Measurements from ENCODE around the gene CHST13.

Gene CHST13

DNA sequence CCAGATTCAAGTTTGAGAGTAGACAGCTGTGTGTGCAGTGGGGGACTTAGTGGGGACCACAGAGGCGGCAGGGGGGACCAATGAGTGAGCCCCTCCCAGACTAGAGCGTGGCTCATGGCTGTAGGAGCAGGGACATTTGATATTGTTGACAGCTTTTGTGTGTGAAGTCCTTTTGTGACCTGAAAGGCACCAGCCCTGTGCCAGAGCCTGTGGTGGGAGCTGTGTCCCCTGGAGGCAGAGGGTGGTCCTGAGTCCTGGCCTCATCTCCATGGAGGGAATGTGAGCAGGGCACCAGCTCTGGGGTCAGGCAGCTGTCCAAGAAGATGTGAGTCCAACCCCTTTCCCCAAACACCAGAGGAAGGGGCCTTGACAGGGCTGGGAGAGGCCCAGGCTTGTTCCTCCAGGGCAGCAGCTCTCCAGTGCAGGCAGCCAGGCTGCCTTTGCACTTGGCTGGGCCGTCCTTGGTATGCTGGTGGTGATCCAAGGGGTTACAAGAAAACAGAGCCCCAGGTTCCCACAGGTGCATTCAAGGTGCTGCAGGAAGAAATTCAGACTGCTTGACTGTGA is 44.9 kb downstream of the CHST13 start:
- Histone ChIP-seq H3K27ac (ENCODE audit: insufficient read depth, low read depth, low read length, poor library complexity, severe bottlenecking) (no peak overlapping the region), H3K36me3 (ENCODE audit: control insufficient read depth, insufficient read depth, low read length) (no peaks in the 10 kb centered on the region), H3K4me3 (ENCODE audit: insufficient read depth, low read depth, low read length) (no peak overlapping the region), H3K27me3 (ENCODE audit: control insufficient read depth, insufficient read depth, low read length, poor library complexity, severe bottlenecking) (no peaks in the 10 kb centered on the region), H3K9me3 (ENCODE audit: control insufficient read depth, low read length) (no peaks in the 10 kb centered on the region), H3K4me1 (ENCODE audit: control insufficient read depth, insufficient read depth, low read length) (peaks cover 11% of the 10 kb centered on the region)
- 72 to 76% methylated on average over 3 of the region's 3 CpGs for WGBS, 2 experiments

DNA sequence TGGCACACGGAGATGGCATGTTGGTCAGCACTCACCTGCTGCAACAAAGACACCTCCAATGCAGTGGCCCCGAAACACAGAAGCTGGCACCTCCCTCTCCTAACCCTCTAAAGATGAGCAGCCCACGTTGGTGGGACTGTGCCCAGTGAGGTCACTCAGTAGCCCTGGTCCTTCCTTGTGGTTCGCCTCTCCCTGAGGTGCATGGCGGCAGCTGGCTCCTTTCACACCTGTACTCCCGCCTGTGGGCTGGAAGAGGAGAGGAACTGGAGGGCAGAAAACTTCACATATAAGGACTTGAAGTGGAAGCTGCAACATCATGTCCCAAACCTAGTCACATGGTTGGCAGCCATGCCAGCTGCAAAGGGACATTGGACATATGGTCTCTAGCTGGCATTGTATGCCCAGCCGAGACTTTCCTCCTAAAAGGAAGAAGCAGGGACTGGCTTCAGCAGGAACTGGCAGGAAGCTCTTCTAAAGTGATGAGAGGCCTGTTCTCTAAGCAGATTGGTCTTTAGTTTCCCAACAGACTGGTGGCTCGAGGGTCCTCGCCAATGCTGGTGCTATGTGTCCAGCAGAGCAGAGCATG is 45.5 kb downstream of the CHST13 start:
- Histone ChIP-seq H3K4me1 (ENCODE audit: control insufficient read depth, insufficient read depth, low read length) (peaks cover 11% of the 10 kb centered on the region), H3K27ac (ENCODE audit: insufficient read depth, low read depth, low read length, poor library complexity, severe bottlenecking) (no peak overlapping the region), H3K4me3 (ENCODE audit: insufficient read depth, low read depth, low read length) (no peak overlapping the region), H3K9me3 (ENCODE audit: control insufficient read depth, low read length) (no peaks in the 10 kb centered on the region), H3K27me3 (ENCODE audit: control insufficient read depth, insufficient read depth, low read length, poor library complexity, severe bottlenecking) (no peaks in the 10 kb centered on the region), H3K36me3 (ENCODE audit: control insufficient read depth, insufficient read depth, low read length) (no peaks in the 10 kb centered on the region)
- 92 to 93% methylated on average over 9 of the region's 9 CpGs for WGBS, 2 experiments

- no peaks in the 10 kb centered on the region for H3K36me3 ChIP-seq (ENCODE audit: control insufficient read depth, insufficient read depth, low read length)
- H3K27me3 ChIP-seq (ENCODE audit: control insufficient read depth, insufficient read depth, low read length, poor library complexity, severe bottlenecking) = no peaks in the 10 kb centered on the region
- 92% methylated on average over 6 of the region's 6 CpGs for WGBS, 2 experiments
- H3K4me3 ChIP-seq (ENCODE audit: insufficient read depth, low read depth, low read length) = no peak overlapping the region
- H3K27ac ChIP-seq (ENCODE audit: insufficient read depth, low read depth, low read length, poor library complexity, severe bottlenecking) = no peak overlapping the region
- H3K9me3 ChIP-seq (ENCODE audit: control insufficient read depth, low read length) = no peaks in the 10 kb centered on the region
- H3K4me1 ChIP-seq (ENCODE audit: control insufficient read depth, insufficient read depth, low read length) = peaks cover 11% of the 10 kb centered on the region
These were observed 46.2 kb downstream of the CHST13 start for GRCh38 chr3:126570103-126570541.

DNA sequence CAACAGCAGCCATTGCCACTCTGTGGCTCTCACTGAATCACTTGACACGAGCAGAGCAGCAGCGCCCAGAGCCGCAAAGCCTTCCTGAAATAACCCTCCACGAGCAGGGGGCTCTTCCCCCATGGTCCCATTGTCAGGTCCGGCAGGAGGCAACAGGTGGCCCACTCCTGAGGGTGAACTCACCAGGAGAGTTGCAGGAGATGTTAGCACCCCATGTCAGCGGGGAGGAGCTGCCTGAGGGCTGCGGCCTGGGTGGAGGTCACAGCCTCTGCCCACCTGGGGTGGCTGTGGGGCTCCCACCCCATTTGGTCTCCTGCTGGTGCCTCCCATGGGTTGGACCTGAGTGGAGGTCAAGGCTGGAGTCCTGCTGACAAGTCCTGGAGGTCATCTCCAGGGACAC is 47.1 kb downstream of the CHST13 start:
- Histone ChIP-seq H3K36me3 (ENCODE audit: control insufficient read depth, insufficient read depth, low read length) (no peaks in the 10 kb centered on the region), H3K27me3 (ENCODE audit: control insufficient read depth, insufficient read depth, low read length, poor library complexity, severe bottlenecking) (no peaks in the 10 kb centered on the region), H3K27ac (ENCODE audit: insufficient read depth, low read depth, low read length, poor library complexity, severe bottlenecking) (no peak overlapping the region), H3K4me1 (ENCODE audit: control insufficient read depth, insufficient read depth, low read length) (peaks cover 11% of the 10 kb centered on the region), H3K4me3 (ENCODE audit: insufficient read depth, low read depth, low read length) (no peak overlapping the region), H3K9me3 (ENCODE audit: control insufficient read depth, low read length) (no peaks in the 10 kb centered on the region)
- WGBS, 2 experiments = 93 to 94% methylated on average over 7 of the region's 7 CpGs

DNA sequence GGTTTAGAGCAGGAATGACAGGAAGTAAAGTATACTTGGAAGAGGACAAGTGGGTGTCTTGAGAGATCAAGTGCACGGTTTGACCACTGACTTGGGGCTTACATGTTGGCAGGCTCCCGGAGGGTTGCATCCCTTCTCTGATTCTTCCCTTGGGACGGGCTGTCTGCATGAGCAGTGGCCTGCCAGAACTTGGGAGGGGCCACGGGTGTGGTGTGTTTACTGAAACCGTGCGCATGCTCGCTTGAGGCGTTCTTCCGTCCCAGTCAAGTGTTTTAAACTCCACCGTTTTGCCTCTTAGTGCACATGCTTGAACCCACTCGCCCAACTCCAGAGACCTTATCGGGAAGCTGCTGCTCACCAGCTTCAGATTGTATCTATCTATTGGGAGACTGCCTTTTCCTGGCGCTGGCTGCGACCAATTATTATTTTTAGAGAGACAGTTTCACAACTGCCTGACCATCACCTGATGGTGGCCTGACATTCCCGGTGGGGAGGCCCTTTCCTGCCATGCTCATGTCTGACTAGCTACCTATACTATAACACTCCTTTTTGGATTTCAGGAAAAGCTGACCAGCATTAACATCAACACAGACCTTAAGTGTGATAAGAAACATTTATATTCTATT is 49.6 kb downstream of the CHST13 start:
- no peaks in the 10 kb centered on the region for H3K36me3 ChIP-seq (ENCODE audit: control insufficient read depth, insufficient read depth, low read length)
- WGBS, 2 experiments = 93 to 94% methylated on average over 15 of the region's 15 CpGs
- no peaks in the 10 kb centered on the region for H3K9me3 ChIP-seq (ENCODE audit: control insufficient read depth, low read length)

DNA sequence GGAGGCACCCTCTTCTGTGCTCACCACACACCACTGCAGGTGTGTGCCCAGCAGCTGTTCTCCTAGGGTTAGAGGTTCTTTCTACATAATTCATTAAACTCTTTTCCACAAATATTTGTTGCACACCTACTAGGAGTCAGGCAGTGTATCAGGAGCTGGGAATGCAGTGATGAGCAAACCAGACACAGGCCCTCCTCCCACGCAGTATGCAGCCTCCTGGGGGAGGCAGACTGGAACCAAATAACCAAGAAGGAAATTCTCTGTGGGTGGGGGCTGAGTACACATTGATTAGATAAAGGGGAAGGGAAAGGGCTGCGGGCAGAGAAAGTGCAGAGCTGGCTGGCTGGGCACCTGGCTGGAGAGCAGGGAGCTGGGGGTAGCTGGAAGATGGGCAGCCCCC is 53.3 kb downstream of the CHST13 start:
- H3K27me3 ChIP-seq (ENCODE audit: control insufficient read depth, insufficient read depth, low read length, poor library complexity, severe bottlenecking) = no peaks in the 10 kb centered on the region
- no peak overlapping the region for H3K4me3 ChIP-seq (ENCODE audit: insufficient read depth, low read depth, low read length)
- 90 to 93% methylated on average over 2 of the region's 2 CpGs for WGBS, 2 experiments
- no peaks in the 10 kb centered on the region for H3K36me3 ChIP-seq (ENCODE audit: control insufficient read depth, insufficient read depth, low read length)
- no peak overlapping the region for H3K27ac ChIP-seq (ENCODE audit: insufficient read depth, low read depth, low read length, poor library complexity, severe bottlenecking)
- no peaks in the 10 kb centered on the region for H3K4me1 ChIP-seq (ENCODE audit: control insufficient read depth, insufficient read depth, low read length)
- no peaks in the 10 kb centered on the region for H3K9me3 ChIP-seq (ENCODE audit: control insufficient read depth, low read length)

More for the DNA sequence above, 49.6 kb downstream of the CHST13 start:
- Histone ChIP-seq H3K4me3 (ENCODE audit: insufficient read depth, low read depth, low read length) (no peak overlapping the region), H3K27ac (ENCODE audit: insufficient read depth, low read depth, low read length, poor library complexity, severe bottlenecking) (no peak overlapping the region), H3K27me3 (ENCODE audit: control insufficient read depth, insufficient read depth, low read length, poor library complexity, severe bottlenecking) (no peaks in the 10 kb centered on the region), H3K4me1 (ENCODE audit: control insufficient read depth, insufficient read depth, low read length) (peaks cover 7% of the 10 kb centered on the region)

DNA sequence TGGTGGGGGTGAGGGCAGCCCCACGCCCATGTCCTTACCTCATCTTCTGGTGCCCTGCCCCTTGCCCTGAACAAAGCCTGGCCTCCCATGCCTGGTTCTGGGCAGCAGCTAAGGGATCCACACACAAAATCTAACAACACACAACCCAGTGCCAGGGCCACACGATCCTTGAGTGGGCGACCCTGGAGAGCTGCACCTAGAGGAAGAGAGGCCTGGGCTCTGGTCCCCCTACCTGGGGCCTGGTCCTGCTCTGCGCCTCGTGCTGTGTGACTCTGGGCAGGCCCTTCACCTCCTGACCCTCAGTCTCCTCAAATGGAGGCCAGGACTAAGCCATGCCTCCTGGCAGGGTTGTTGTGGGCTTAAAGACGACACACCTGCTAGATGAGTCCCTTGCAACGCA is 54.7 kb downstream of the CHST13 start:
- Histone ChIP-seq H3K27ac (ENCODE audit: insufficient read depth, low read depth, low read length, poor library complexity, severe bottlenecking) (no peak overlapping the region), H3K9me3 (ENCODE audit: control insufficient read depth, low read length) (no peaks in the 10 kb centered on the region), H3K27me3 (ENCODE audit: control insufficient read depth, insufficient read depth, low read length, poor library complexity, severe bottlenecking) (no peaks in the 10 kb centered on the region), H3K4me1 (ENCODE audit: control insufficient read depth, insufficient read depth, low read length) (no peaks in the 10 kb centered on the region), H3K36me3 (ENCODE audit: control insufficient read depth, insufficient read depth, low read length) (no peaks in the 10 kb centered on the region), H3K4me3 (ENCODE audit: insufficient read depth, low read depth, low read length) (no peak overlapping the region)
- WGBS, 2 experiments = 89 to 97% methylated on average over 7 of the region's 7 CpGs

- Histone ChIP-seq H3K27ac (ENCODE audit: insufficient read depth, low read depth, low read length, poor library complexity, severe bottlenecking) (no peak overlapping the region), H3K4me1 (ENCODE audit: control insufficient read depth, insufficient read depth, low read length) (no peaks in the 10 kb centered on the region), H3K4me3 (ENCODE audit: insufficient read depth, low read depth, low read length) (no peak overlapping the region), H3K9me3 (ENCODE audit: control insufficient read depth, low read length) (no peaks in the 10 kb centered on the region), H3K36me3 (ENCODE audit: control insufficient read depth, insufficient read depth, low read length) (no peaks in the 10 kb centered on the region), H3K27me3 (ENCODE audit: control insufficient read depth, insufficient read depth, low read length, poor library complexity, severe bottlenecking) (no peaks in the 10 kb centered on the region)
- 78 to 90% methylated on average over 4 to 5 of the region's 5 CpGs for WGBS, 2 experiments
These were observed 56.8 kb downstream of the CHST13 start for GRCh38 chr3:126580746-126581145.

GRCh38 chr3:126581569-126581968 is 57.6 kb downstream of the CHST13 start:
- Histone ChIP-seq H3K4me3 (ENCODE audit: insufficient read depth, low read depth, low read length) (no peak overlapping the region), H3K27ac (ENCODE audit: insufficient read depth, low read depth, low read length, poor library complexity, severe bottlenecking) (no peak overlapping the region), H3K27me3 (ENCODE audit: control insufficient read depth, insufficient read depth, low read length, poor library complexity, severe bottlenecking) (no peaks in the 10 kb centered on the region), H3K9me3 (ENCODE audit: control insufficient read depth, low read length) (no peaks in the 10 kb centered on the region), H3K4me1 (ENCODE audit: control insufficient read depth, insufficient read depth, low read length) (no peaks in the 10 kb centered on the region), H3K36me3 (ENCODE audit: control insufficient read depth, insufficient read depth, low read length) (no peaks in the 10 kb centered on the region)
- WGBS, 2 experiments = 92 to 96% methylated on average over 2 of the region's 2 CpGs

DNA sequence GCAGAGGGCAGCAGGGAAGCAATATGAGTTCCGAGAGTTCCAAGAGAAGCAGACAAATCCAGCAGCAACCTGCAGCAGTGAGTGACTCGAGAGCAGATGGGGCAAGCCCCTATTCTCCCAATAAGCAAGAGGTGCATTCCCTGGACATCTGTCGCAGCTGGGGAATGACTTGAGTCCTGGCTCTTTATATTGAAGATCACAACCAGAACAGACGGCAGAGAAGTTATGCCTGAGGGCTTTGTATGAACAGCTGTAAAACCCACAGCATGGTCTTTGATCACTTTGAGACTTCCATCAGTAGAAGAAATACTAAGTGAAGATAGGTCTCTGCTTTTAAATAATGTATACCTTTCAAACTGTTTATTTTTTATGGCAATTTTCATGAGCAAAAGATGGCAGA is 58.4 kb downstream of the CHST13 start:
- Histone ChIP-seq H3K27me3 (ENCODE audit: control insufficient read depth, insufficient read depth, low read length, poor library complexity, severe bottlenecking) (no peaks in the 10 kb centered on the region), H3K9me3 (ENCODE audit: control insufficient read depth, low read length) (no peaks in the 10 kb centered on the region), H3K27ac (ENCODE audit: insufficient read depth, low read depth, low read length, poor library complexity, severe bottlenecking) (no peak overlapping the region), H3K4me3 (ENCODE audit: insufficient read depth, low read depth, low read length) (no peak overlapping the region), H3K4me1 (ENCODE audit: control insufficient read depth, insufficient read depth, low read length) (no peaks in the 10 kb centered on the region), H3K36me3 (ENCODE audit: control insufficient read depth, insufficient read depth, low read length) (no peaks in the 10 kb centered on the region)
- 89% methylated on average over 4 of the region's 4 CpGs for WGBS, 2 experiments

Measured in ectodermal cell (in vitro differentiated cells).